Panc1 (cell line): ENCODE data around the gene NUDT15. TPM values are rescaled to one million over a fixed set of nuclear protein-coding genes. Genes with fewer than 3 reads are reported as not detected.

Experiments used
- ATAC-seq: fragments of 200-7000 bp; cut with Tn5 transposase; 2 replicates; pipeline ENCODE4 v1.9.1; 2020; ENCODE audit warnings: mild to moderate bottlenecking, moderate library complexity
- BruUV-seq: library from RNA; stranded (reverse); fragments of 400-500 nt; replicated peaks from 2 replicates; lab custom pipeline; 2021; lab: Mats Ljungman, UMichigan
- CTCF ChIA-PET: fragments of 300-600 bp; sonication (Branson Sonifier 250); formaldehyde crosslinking; loops from one replicate; lab custom pipeline; 2022; ENCODE audit warnings: antibody characterized with exemption; lab: Charles Lee
- POLR2A ChIA-PET: fragments of 300-600 bp; sonication (Branson Sonifier 250); formaldehyde crosslinking; loops from one replicate; lab custom pipeline; 2022; ENCODE audit warnings: antibody characterized with exemption; lab: Charles Lee
- DNase-seq: peaks from one replicate; pipeline ENCODE4 v3.0.0-alpha.2; 2010; ENCODE audit warnings: low read depth, low spot score
- H3K27ac ChIP-seq: 2 replicates; pipeline ENCODE4 v1.5.1; 2011; ENCODE audit warnings: mild to moderate bottlenecking, low read length, inconsistent platforms
- H3K27me3 ChIP-seq: fragments of 200-500 bp; sonication (Bioruptor generic); 2 replicates; pipeline ENCODE4 v1.6.0; 2014; ENCODE audit warnings: low read length, inconsistent platforms; ENCODE audit not compliant: control insufficient read depth, insufficient read depth
- H3K36me3 ChIP-seq: fragments of 200-500 bp; sonication (Bioruptor generic); 2 replicates; pipeline ENCODE4 v1.5.1; 2014; ENCODE audit warnings: inconsistent platforms, mild to moderate bottlenecking, low read length, moderate library complexity; ENCODE audit not compliant: control insufficient read depth, insufficient read depth
- H3K4me1 ChIP-seq: 2 replicates; pipeline ENCODE4 v1.5.1; 2011; ENCODE audit warnings: inconsistent platforms, mild to moderate bottlenecking, low read length, moderate library complexity; ENCODE audit not compliant: control insufficient read depth, insufficient read depth
- H3K4me3 ChIP-seq, 2 experiments: 2 replicates each; pipeline ENCODE4 v1.5.1; 2011 to 2012; ENCODE audit warnings: low read depth in 2 of 2, low read length in 2 of 2, mild to moderate bottlenecking in 2 of 2, inconsistent platforms in 1 of 2, moderate library complexity in 1 of 2
- H3K9me3 ChIP-seq: fragments of 200-500 bp; sonication (Bioruptor generic); 2 replicates; pipeline ENCODE4 v1.5.1; 2014; ENCODE audit warnings: low read depth, mild to moderate bottlenecking, inconsistent platforms, low read length, moderate library complexity; ENCODE audit not compliant: control insufficient read depth, insufficient read depth
- CTCF ChIP-seq: fragments of 450-650 bp; IDR thresholded peaks from 2 replicates; pipeline ENCODE4 v1.5.1; 2017; ENCODE audit warnings: mild to moderate bottlenecking
- POLR2AphosphoS5 ChIP-seq: IDR thresholded peaks from 2 replicates; pipeline ENCODE4 v1.6.1; 2012; ENCODE audit warnings: mild to moderate bottlenecking, low read depth, low read length, moderate library complexity
- REST ChIP-seq, 2 experiments: IDR thresholded peaks; 2 replicates each; pipeline ENCODE4 v1.6.1; 2011 to 2012; ENCODE audit warnings: low read depth in 2 of 2, control low read depth in 1 of 2, low read length in 1 of 2, mild to moderate bottlenecking in 1 of 2, moderate library complexity in 1 of 2; ENCODE audit not compliant: insufficient read depth in 1 of 2
- SIN3A ChIP-seq: IDR thresholded peaks from 2 replicates; pipeline ENCODE4 v1.6.1; 2012; ENCODE audit warnings: low read depth, mild to moderate bottlenecking, low read length, moderate library complexity, borderline replicate concordance; ENCODE audit not compliant: insufficient read depth
- TCF7L2 ChIP-seq: IDR thresholded peaks from 2 replicates; pipeline ENCODE4 v1.6.1; 2011; ENCODE audit warnings: mild to moderate bottlenecking, low read depth, low read length, inconsistent platforms
- in situ Hi-C: cut with HindIII; loops from 2 replicates; pipeline ENCODE4 v1.10.0; 2016; ENCODE audit warnings: low sequenced_read_pairs, low pct_unique_long_range_greater_than_20kb
- intact Hi-C: fragments of 100-400 bp; cut with micrococcal nuclease; formaldehyde crosslinking; loops from one replicate; pipeline ENCODE4 v1.10.0; 2022; ENCODE audit not compliant: unreplicated experiment
- total RNA-seq: library from RNA; stranded (reverse); gene quantifications from one replicate; pipeline ENCODE4 v1.2.1, GENCODE V29; 2021; ENCODE audit not compliant: unreplicated experiment

The NUDT15 gene
- total RNA-seq, 1 experiment from 2014 or later, result 18.9 TPM

- in situ Hi-C loops (no loop called here), intact Hi-C loops (no loop called here)
- peaks cover 13% of the 10 kb centered on the region for H3K36me3 ChIP-seq
- no TSS peak for BruUV-seq
- no peaks in the 10 kb centered on the region for H3K27me3 ChIP-seq
- H3K9me3 ChIP-seq, result peaks cover 13% of the 10 kb centered on the region; the same call in 1 of the 2 replicates
- CTCF ChIA-PET, result no interaction called here
- TF ChIP-seq SIN3A, result no peak
- TF ChIP-seq TCF7L2, result no peak
- no peak for TF ChIP-seq REST (IDR thresholded peaks at IDR 0.05; ENCODE audit: insufficient read depth in 1 of 2, low read depth in 2 of 2, low read length in 1 of 2)
- TF ChIP-seq POLR2AphosphoS5, result no peak
- no peak for TF ChIP-seq CTCF
- H3K4me1 ChIP-seq, result no peaks in the 10 kb centered on the region
- DNase-seq (no peak), ATAC-seq (no peak)
- H3K27ac ChIP-seq, result no peak overlapping the region
- no peak overlapping the region for H3K4me3 ChIP-seq
- POLR2A ChIA-PET, result interaction anchor here (0.6 kb wide), 1 partner anchor 73 kb away, joined by 3 read pairs; no protein-coding TSS in a partner anchor
Measured at GRCh38 chr13:48072787-48073186, 35.3 kb downstream of the NUDT15 start.

GRCh38 chr13:48074006-48074405, 36.5 kb downstream of the NUDT15 start:
- ChIA-PET CTCF (no interaction called here), POLR2A (no interaction called here)
- Histone ChIP-seq H3K9me3 (peaks cover 13% of the 10 kb centered on the region; the same call in 1 of the 2 replicates), H3K36me3 (peaks cover 13% of the 10 kb centered on the region; the same call in 1 of the 2 replicates), H3K27ac (no peak overlapping the region), H3K4me1 (no peaks in the 10 kb centered on the region), H3K4me3 (no peak overlapping the region), H3K27me3 (no peaks in the 10 kb centered on the region)
- in situ Hi-C loops (no loop called here), intact Hi-C loops (no loop called here)
- TF ChIP-seq SIN3A (no peak), CTCF (no peak), TCF7L2 (no peak), REST (IDR thresholded peaks at IDR 0.05; ENCODE audit: insufficient read depth in 1 of 2, low read depth in 2 of 2, low read length in 1 of 2) (no peak), POLR2AphosphoS5 (no peak)
- ATAC-seq (no peak), DNase-seq (no peak)
- no TSS peak for BruUV-seq
